GM12874 (cell line): ENCODE measurements around the gene RIPOR2.

Source experiments
- TF ChIP-seq, protein P1 (sequence below): IDR thresholded peaks from 2 replicates; pipeline ENCODE4 v1.5.1; 2011; ENCODE audit warnings: low read depth, mild to moderate bottlenecking, control low read depth, low read length, moderate library complexity; ENCODE audit not compliant: insufficient read depth

RIPOR2 gene

GRCh38 chr6:24910961-24911725 is 24.6 kb downstream of the RIPOR2 start:
- TF ChIP-seq, protein P1, sequence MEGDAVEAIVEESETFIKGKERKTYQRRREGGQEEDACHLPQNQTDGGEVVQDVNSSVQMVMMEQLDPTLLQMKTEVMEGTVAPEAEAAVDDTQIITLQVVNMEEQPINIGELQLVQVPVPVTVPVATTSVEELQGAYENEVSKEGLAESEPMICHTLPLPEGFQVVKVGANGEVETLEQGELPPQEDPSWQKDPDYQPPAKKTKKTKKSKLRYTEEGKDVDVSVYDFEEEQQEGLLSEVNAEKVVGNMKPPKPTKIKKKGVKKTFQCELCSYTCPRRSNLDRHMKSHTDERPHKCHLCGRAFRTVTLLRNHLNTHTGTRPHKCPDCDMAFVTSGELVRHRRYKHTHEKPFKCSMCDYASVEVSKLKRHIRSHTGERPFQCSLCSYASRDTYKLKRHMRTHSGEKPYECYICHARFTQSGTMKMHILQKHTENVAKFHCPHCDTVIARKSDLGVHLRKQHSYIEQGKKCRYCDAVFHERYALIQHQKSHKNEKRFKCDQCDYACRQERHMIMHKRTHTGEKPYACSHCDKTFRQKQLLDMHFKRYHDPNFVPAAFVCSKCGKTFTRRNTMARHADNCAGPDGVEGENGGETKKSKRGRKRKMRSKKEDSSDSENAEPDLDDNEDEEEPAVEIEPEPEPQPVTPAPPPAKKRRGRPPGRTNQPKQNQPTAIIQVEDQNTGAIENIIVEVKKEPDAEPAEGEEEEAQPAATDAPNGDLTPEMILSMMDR, result no peak

- TF ChIP-seq, protein P1, result peak; percentile 50; the same call in 1 of the 2 replicates
Measured at GRCh38 chr6:24910331-24910960, 25.3 kb downstream of the RIPOR2 start.

DNA sequence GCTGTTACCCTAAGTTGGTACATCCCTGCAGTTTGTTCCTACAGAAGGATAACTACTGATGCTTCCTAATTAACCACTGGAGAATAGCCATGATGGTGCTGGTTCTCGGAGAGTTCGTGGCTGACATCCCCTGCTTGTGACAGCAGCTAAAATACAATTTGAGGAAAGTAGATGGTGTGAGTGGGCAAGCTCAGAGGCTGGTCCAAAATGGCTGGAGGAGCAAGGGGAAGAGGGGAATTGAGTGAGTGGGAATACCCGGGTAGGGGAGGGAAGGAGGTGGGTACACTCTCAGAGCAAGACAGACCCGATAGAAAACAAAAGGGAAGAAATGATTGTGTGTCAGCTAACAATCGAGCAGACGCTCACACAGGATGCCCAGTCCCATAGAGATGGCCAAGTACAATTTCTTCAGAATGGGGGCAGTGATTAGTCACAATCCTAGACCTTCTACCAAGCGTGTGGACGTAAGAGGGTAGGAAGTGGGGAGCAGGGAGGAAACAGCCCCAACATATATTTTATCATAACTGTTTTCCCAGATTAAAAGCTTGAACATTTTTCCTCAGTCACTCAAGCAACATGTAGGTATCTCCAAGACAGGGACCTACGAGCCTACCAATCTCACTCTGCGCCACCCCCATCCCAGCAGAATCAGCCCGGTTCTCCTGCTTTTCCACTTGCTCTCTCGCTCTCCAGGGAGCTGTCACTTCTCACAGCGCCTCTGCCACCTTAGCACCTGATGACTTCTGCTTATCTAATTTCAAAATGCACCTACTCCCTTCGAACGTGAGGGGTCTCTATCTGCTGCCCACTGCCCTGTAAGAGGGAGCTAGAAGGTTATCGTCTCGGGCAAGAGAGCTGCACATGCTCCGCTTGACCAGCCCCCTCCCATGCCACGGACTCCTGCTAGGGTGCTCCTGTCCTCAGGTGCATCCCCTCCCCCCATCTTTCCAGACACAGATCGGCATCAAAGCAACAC is 26.2 kb downstream of the RIPOR2 start:
- TF ChIP-seq, protein P1, result no peak

DNA sequence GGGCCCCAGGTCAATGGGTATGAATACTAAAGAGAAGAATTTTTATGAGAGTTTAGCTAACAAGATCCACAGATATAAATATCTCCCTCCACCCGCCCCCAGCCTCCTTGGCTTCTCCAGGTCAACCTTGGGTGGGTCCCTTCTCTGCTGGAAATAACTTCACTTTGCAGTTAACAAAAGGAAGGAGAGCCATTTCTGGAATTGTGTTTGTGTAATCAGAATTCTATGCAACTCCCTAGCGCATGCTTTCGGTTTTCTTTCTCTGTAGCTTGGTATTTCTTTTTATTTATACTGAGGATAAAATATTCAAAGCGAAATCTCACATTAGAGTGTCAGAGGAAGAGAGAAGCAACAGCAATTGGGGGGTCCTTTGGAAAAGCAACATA is 27.1 kb downstream of the RIPOR2 start:
- TF ChIP-seq, protein P1, result no peak

DNA sequence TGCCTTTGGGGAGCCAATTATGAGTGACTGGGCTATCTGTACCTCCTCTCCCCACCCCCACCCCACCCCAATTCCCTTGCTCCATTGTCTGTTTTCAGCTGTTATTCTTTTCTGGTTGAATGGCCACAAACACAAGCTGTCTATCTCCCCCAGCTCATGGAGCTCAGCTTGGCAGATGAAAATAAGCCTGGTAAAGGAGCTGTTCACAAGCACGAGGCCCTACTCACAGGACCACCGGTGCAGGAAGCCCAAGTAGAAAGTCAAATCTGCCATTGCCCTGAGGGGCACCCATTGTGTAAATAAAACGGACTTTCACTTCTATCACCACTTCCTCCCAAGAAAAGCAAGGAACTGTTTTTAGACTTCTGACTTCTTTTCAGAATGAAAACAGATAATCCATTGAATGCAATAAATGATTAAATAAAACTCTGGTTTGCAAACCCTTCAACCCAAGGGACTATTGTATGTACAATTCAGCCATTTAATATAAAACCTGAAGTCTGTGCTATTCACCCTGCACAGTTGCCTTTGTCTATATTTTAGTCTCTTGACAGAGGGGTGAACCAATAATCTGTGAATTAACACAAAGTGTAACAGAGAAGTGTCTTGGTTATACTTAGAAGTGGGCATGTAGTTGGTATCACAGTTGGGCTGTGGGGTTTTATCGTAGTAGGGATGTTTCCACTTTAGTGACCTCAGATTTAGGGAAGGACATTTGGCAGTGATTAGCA is 27.7 kb downstream of the RIPOR2 start:
- TF ChIP-seq, protein P1, result no peak

GRCh38 chr6:24906314-24906713 is 29.4 kb downstream of the RIPOR2 start:
- TF ChIP-seq, protein P1, result no peak

GRCh38 chr6:24905483-24905882 is 30.3 kb downstream of the RIPOR2 start:
- TF ChIP-seq, protein P1, result no peak
